Measurements from ENCODE around the gene CIAPIN1.

Gene CIAPIN1

DNA sequence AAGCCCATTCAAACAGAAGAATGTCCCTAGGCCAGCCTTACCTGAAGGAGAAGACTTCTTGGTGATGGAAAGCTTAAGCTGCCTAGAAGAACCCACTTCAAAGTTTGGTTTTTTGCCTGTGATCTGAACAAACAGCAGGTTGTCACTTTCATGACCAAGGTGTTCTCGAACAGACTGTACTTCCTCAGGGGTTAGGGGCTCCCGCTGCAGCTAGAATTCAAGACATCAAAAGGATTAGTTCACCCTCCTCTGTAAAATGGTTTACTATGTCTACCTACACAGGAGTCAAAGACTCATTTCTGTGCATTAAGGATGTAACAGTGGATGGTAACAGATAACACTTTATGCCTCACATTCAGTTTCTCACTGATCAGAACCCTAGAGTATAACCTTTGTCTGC is 13.2 kb downstream of the CIAPIN1 start:
- peaks cover 97% of the 10 kb centered on the region for H3K36me3 Mint-ChIP-seq (ENCODE audit: low read depth)
- no peaks in the 10 kb centered on the region for H3K9me3 Mint-ChIP-seq
- DNase-seq: no peak
- peaks cover 25% of the 10 kb centered on the region for H3K4me1 Mint-ChIP-seq (ENCODE audit: low read depth)
- H3K27me3 Mint-ChIP-seq: no peaks in the 10 kb centered on the region
- no peak overlapping the region for H3K4me3 Mint-ChIP-seq
- peak overlapping the region; percentile 78 for H3K27ac Mint-ChIP-seq

DNA sequence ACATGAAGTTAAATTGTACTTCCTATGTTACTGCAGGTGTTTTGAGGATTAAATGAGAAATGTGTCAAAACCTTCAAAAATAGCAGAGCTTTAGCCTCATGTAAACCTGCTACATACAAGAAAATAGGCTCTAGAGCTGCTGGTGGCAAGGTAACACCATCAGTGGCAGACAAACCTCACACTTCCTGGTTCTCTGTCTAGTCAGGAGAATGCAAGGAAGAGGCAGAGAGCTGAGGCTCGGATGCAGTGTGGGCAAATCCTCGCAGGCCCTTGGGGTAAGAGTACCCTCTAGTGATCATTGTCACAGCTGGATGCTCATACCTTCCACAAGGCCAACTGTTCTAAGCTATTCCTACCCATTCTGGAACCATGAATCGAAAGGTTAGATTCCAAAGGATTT is 14.2 kb downstream of the CIAPIN1 start:
- Mint-ChIP-seq H3K27ac (peak overlapping the region; percentile 34), H3K4me1 (ENCODE audit: low read depth) (peaks cover 25% of the 10 kb centered on the region), H3K27me3 (no peaks in the 10 kb centered on the region), H3K36me3 (ENCODE audit: low read depth) (peaks cover 97% of the 10 kb centered on the region), H3K9me3 (no peaks in the 10 kb centered on the region), H3K4me3 (no peak overlapping the region)
- no peak for DNase-seq

DNA sequence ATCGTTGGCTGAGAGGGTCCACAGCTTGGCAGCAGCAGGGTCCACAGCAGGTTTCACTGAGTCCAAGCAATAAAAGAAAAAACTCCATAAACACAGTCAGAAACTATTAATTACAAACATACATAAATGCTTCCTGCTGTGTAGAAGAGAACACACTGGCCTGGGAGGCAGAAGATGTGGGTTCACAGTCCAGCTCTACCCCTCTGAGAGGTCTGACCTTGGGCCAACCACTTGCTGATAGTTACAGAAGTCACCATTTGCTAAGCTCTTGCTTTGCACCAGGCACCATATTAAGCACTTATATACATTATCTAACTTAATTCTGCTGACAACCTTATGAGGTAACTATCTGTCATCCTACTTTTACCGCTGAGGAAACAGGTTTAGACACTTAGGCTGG is 14.7 kb downstream of the CIAPIN1 start:
- H3K36me3 Mint-ChIP-seq (ENCODE audit: low read depth): peaks cover 97% of the 10 kb centered on the region
- no peak for DNase-seq
- H3K27ac Mint-ChIP-seq: peak overlapping the region; percentile 34
- peaks cover 25% of the 10 kb centered on the region for H3K4me1 Mint-ChIP-seq (ENCODE audit: low read depth)
- H3K27me3 Mint-ChIP-seq: no peaks in the 10 kb centered on the region
- H3K9me3 Mint-ChIP-seq: no peaks in the 10 kb centered on the region
- H3K4me3 Mint-ChIP-seq: no peak overlapping the region

DNA sequence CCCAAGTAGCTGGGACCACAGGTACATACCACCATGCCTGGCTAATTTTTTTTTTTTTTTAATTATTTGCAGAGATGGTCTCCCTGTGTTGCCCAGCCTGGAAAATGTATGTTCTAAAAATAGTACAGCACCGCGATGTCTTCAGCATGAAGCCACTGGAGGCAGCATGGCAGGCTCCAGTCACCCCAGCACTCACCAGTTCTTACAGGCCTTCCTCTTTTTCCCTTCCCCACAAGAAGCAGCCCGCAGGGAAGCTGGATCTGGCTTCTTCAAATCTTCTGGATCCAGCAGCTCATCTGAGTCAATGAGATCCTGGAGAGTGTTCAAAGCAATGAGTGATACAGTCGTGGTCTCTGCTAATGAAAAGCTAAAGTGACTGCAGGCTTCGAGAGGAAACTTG is 16.2 kb downstream of the CIAPIN1 start:
- Mint-ChIP-seq H3K36me3 (ENCODE audit: low read depth) (peaks cover 96% of the 10 kb centered on the region), H3K9me3 (no peaks in the 10 kb centered on the region), H3K27me3 (no peaks in the 10 kb centered on the region), H3K4me3 (no peak overlapping the region), H3K27ac (peak overlapping the region; percentile 18), H3K4me1 (ENCODE audit: low read depth) (peaks cover 25% of the 10 kb centered on the region)
- DNase-seq: no peak

GRCh38 chr16:57427824-57428223 is 19.4 kb downstream of the CIAPIN1 start:
- DNase-seq: no peak
- Mint-ChIP-seq H3K4me1 (ENCODE audit: low read depth) (peaks cover 2% of the 10 kb centered on the region), H3K27me3 (no peaks in the 10 kb centered on the region), H3K36me3 (ENCODE audit: low read depth) (peaks cover 71% of the 10 kb centered on the region), H3K4me3 (no peak overlapping the region), H3K9me3 (no peaks in the 10 kb centered on the region), H3K27ac (no peak overlapping the region)

GRCh38 chr16:57427307-57427706 is 19.9 kb downstream of the CIAPIN1 start:
- no peak overlapping the region for H3K4me3 Mint-ChIP-seq

DNA sequence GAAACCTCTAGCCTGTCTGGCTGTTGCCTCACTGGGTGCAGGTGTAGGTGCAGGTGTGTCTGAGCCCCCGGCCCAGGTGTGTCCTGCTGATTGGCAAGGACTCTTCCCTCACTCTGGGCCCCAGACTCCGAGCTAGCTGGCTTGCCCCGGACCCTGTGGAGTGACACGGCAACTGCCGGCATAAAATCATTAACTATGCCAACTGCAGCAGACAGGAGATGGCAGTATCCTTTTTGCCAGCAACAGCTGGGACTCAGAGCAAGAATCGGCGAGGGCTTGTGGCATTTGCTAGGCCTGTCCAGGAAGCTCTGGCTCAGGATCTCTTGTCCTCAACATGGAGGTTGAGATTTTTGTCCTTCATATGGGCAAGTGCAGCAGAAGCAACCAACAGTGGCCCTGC is 20.8 kb downstream of the CIAPIN1 start:
- no peak for DNase-seq
- H3K4me1 Mint-ChIP-seq (ENCODE audit: low read depth): no peaks in the 10 kb centered on the region
- no peak overlapping the region for H3K27ac Mint-ChIP-seq
- no peaks in the 10 kb centered on the region for H3K27me3 Mint-ChIP-seq
- H3K4me3 Mint-ChIP-seq: no peak overlapping the region
- H3K36me3 Mint-ChIP-seq (ENCODE audit: low read depth): peaks cover 56% of the 10 kb centered on the region
- H3K9me3 Mint-ChIP-seq: no peaks in the 10 kb centered on the region

More at GRCh38 chr16:57427307-57427706, 19.9 kb downstream of the CIAPIN1 start:
- H3K27ac Mint-ChIP-seq: no peak overlapping the region
- no peaks in the 10 kb centered on the region for H3K9me3 Mint-ChIP-seq
- no peak for DNase-seq
- H3K4me1 Mint-ChIP-seq (ENCODE audit: low read depth): no peaks in the 10 kb centered on the region
- H3K36me3 Mint-ChIP-seq (ENCODE audit: low read depth): peaks cover 66% of the 10 kb centered on the region
- no peaks in the 10 kb centered on the region for H3K27me3 Mint-ChIP-seq

DNA sequence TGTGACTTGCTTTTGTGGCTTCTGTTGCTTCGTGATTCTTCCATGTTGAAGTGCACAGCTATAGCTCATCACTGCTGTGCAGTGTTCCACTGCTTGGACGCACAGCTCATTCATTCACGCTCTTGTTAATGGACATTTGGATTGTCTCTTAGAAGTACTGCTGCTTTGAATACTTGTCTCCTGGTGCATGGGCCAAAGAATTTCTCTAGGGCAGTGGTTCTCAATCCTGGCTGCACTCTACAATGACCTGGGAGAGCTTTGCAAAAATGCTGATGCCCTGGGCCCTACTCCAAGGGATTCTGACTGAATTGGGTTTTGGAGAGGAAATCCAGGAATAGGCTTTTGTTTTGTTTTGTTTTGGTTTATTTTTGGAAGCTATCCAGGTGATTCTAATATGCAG is 22.6 kb downstream of the CIAPIN1 start:
- Mint-ChIP-seq H3K36me3 (ENCODE audit: low read depth) (peaks cover 38% of the 10 kb centered on the region), H3K9me3 (no peaks in the 10 kb centered on the region), H3K27me3 (no peaks in the 10 kb centered on the region), H3K4me3 (no peak overlapping the region), H3K27ac (no peak overlapping the region), H3K4me1 (ENCODE audit: low read depth) (no peaks in the 10 kb centered on the region)
- no peak for DNase-seq

- Mint-ChIP-seq H3K27ac (no peak overlapping the region), H3K27me3 (no peaks in the 10 kb centered on the region), H3K9me3 (no peaks in the 10 kb centered on the region), H3K36me3 (ENCODE audit: low read depth) (peaks cover 24% of the 10 kb centered on the region), H3K4me1 (ENCODE audit: low read depth) (peaks cover 9% of the 10 kb centered on the region), H3K4me3 (no peak overlapping the region)
- DNase-seq: no peak
Measured at GRCh38 chr16:57423152-57423551, 24.0 kb downstream of the CIAPIN1 start.

DNA sequence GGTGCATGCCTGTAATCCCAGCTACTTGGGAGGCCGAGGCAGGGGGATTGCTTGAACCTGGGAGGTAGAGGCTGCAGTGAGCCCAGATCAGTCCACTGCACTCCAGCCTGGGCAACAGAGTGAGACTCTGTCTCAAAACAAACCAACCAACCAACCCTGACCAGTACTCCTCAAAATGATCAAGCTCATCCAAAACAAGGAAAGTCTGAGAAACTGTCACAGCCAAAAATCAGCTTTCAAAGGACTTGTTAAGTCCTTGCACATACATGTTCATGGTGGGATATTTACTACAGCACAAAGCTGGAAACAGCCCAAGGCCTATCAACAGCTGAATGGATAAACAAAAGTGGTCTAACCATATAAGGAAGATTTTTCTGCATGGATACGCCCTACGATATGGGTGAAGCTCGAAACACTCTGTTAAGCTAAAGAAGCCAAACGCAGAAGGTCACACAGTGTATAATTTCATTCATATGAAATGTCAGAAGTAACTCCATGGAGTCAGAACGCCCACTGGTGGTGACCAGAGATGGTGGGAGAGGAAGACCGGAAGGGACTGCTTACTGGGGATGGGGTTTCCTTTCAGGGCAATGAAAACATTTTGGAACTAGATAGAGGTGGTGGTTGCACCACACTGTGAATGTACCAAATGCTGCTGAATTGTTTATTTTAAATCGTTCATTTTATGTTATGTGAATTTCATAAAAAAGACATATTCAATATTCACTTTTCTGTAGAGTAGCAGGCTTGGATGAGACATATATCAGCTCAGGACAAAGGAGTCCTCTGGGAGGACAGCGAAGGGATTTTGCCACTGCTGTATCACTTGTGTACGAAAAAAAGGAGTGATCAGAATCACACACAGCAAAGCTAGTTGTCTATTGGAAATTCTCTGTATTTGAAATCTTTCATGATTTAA is 24.9 kb downstream of the CIAPIN1 start:
- Mint-ChIP-seq H3K36me3 (ENCODE audit: low read depth) (peaks cover 15% of the 10 kb centered on the region), H3K4me3 (no peak overlapping the region), H3K27ac (no peak overlapping the region), H3K9me3 (no peaks in the 10 kb centered on the region), H3K4me1 (ENCODE audit: low read depth) (peaks cover 14% of the 10 kb centered on the region), H3K27me3 (no peaks in the 10 kb centered on the region)
- DNase-seq: no peak

GRCh38 chr16:57419506-57419905 is 27.7 kb downstream of the CIAPIN1 start:
- Mint-ChIP-seq H3K9me3 (no peaks in the 10 kb centered on the region), H3K4me3 (no peak overlapping the region), H3K36me3 (ENCODE audit: low read depth) (peaks cover 2% of the 10 kb centered on the region), H3K27me3 (no peaks in the 10 kb centered on the region), H3K4me1 (ENCODE audit: low read depth) (peaks cover 21% of the 10 kb centered on the region), H3K27ac (no peak overlapping the region)
- DNase-seq: no peak

DNA sequence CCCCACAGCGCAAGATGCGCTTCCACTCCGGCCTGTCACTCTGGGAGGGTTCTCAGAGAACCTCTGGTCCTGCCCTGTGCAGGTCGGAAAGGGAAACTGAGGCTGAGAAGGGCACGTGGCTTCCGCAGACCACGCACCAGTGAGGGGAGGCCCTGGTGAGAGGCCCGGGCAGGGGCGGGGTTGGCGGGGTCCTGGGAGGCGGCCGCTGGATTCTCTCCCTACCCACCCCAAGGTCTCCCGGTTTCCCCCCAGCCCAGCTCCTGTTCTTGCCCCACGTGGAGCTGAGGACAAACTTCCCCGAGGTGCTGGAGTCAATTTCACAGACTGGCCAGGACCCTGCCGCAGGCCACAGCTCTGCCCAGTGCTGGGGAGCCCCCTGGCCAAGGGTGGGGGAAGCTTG is 31.1 kb downstream of the CIAPIN1 start:
- no peak overlapping the region for H3K27ac Mint-ChIP-seq
- DNase-seq: no peak
- H3K4me3 Mint-ChIP-seq: no peak overlapping the region
- no peaks in the 10 kb centered on the region for H3K9me3 Mint-ChIP-seq
- peaks cover 21% of the 10 kb centered on the region for H3K4me1 Mint-ChIP-seq (ENCODE audit: low read depth)
- H3K27me3 Mint-ChIP-seq: no peaks in the 10 kb centered on the region
- no peaks in the 10 kb centered on the region for H3K36me3 Mint-ChIP-seq (ENCODE audit: low read depth)

DNA sequence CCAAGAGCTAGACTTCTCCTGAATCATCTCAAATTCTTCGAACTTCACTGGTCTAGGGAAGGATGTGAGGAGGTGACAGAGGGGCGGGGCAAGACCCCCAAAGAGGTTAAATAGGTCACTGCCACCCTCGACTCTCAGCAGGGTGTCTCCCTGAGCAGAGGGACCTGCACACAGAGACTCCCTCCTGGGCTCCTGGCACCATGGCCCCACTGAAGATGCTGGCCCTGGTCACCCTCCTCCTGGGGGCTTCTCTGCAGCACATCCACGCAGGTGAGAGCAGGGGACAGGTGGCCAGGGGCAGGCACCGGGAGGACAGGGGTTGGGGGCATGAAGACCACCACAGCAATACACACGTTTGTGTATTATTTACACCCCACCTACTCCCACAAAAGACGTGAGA is 33.5 kb downstream of the CIAPIN1 start:
- H3K9me3 Mint-ChIP-seq: no peaks in the 10 kb centered on the region
- no peak for DNase-seq
- H3K4me3 Mint-ChIP-seq: no peak overlapping the region
- H3K27ac Mint-ChIP-seq: no peak overlapping the region
- peaks cover 3% of the 10 kb centered on the region for H3K27me3 Mint-ChIP-seq
- peaks cover 15% of the 10 kb centered on the region for H3K4me1 Mint-ChIP-seq (ENCODE audit: low read depth)
- no peaks in the 10 kb centered on the region for H3K36me3 Mint-ChIP-seq (ENCODE audit: low read depth)

DNA sequence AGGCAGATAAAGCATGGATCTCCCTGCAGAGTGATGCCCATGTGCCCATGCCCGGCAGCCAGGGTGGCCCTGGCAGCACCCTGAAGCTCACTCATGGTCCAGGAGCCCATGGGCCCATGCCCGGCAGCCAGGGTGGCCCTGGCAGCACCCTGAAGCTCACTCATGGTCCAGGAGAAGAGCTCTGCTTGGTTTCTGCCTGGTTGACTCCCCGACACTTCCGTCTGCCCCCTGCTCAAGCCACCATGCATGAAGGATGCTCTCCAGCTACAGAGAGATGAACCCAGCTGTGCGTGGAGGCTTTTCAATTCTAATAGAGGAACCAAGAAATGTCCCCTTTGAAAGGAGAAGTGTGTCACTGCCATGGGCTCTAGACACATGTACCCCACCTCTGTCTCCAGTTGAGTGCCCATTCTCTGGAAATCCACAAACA is 33.9 kb downstream of the CIAPIN1 start:
- DNase-seq: no peak
- Mint-ChIP-seq H3K27me3 (peaks cover 3% of the 10 kb centered on the region), H3K9me3 (no peaks in the 10 kb centered on the region), H3K27ac (no peak overlapping the region), H3K36me3 (ENCODE audit: low read depth) (no peaks in the 10 kb centered on the region), H3K4me3 (no peak overlapping the region), H3K4me1 (ENCODE audit: low read depth) (peaks cover 12% of the 10 kb centered on the region)

- DNase-seq: no peak
- peaks cover 3% of the 10 kb centered on the region for H3K27me3 Mint-ChIP-seq
- no peaks in the 10 kb centered on the region for H3K36me3 Mint-ChIP-seq (ENCODE audit: low read depth)
- no peak overlapping the region for H3K27ac Mint-ChIP-seq
- H3K4me3 Mint-ChIP-seq: no peak overlapping the region
- H3K4me1 Mint-ChIP-seq (ENCODE audit: low read depth): peaks cover 8% of the 10 kb centered on the region
- H3K9me3 Mint-ChIP-seq: no peaks in the 10 kb centered on the region
Measured at GRCh38 chr16:57412584-57412983, 34.6 kb downstream of the CIAPIN1 start.
